GM18502 (cell line): ENCODE results near the gene OR2D2.
"Not testable (repeated sequence)": the region's sequence is repeated elsewhere in the genome, so short reads cannot be mapped to it uniquely, and the experiment has no call there.

Experiments
- ATAC-seq: cut with Tn5 transposase; IDR thresholded peaks from one replicate; pipeline ENCODE4 v1.9.1; 2021; ENCODE audit warnings: mild to moderate bottlenecking; ENCODE audit not compliant: unreplicated experiment, poor library complexity

The OR2D2 gene

DNA sequence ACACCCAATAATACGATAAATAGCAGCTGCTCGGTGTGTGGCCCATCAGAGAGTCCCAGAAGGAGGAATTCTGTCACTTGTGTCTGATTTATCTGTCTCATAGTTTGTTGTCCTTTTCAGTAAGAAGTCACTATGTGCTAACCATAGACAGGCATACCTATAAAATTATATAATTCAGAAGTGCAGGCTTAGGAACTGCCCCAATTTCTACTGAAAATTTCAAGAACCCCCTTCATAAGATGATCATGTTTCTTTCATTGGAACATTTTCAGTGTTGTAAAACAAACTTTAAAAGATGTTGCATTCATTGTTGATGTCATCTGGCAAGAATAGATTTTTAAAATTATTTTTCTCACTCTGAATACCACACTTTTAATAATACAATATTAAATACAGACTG is at the start of gene OR2D2:
TSS of gene OR2D2 (minus strand) at position 101 of the 400 bp plus-strand sequence. CDS start at position 101, 0 bp downstream.
- ATAC-seq, result no peak

DNA sequence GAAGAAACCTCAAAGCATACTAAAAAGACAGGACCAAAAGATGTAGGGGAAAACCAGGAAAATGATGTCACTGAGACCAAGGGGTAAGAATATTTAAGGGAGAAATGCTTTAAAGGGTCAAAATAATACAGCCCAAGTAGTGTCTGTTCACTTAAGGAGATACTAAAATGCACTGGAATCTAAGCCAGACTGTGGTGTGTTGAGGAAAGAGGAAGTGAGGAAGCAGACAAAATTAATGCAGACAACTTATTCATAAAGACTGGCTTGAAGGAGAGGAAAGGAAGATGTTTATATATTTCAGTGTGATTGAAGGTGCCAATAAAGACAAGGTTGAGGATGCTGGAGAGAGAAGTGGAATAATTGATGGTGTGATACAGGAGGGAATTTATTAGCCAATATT is 49.7 kb upstream of the OR2D2 start:
- no peak for ATAC-seq

- ATAC-seq, result no peak
These were observed 39.8 kb upstream of the OR2D2 start for GRCh38 chr11:6932145-6932544.

GRCh38 chr11:6931146-6931713 is 38.9 kb upstream of the OR2D2 start:
- ATAC-seq, result no peak

GRCh38 chr11:6928916-6929315 is 36.6 kb upstream of the OR2D2 start:
- ATAC-seq, result no peak

GRCh38 chr11:6927030-6927617 is 34.8 kb upstream of the OR2D2 start:
- peak; percentile 58 for ATAC-seq

DNA sequence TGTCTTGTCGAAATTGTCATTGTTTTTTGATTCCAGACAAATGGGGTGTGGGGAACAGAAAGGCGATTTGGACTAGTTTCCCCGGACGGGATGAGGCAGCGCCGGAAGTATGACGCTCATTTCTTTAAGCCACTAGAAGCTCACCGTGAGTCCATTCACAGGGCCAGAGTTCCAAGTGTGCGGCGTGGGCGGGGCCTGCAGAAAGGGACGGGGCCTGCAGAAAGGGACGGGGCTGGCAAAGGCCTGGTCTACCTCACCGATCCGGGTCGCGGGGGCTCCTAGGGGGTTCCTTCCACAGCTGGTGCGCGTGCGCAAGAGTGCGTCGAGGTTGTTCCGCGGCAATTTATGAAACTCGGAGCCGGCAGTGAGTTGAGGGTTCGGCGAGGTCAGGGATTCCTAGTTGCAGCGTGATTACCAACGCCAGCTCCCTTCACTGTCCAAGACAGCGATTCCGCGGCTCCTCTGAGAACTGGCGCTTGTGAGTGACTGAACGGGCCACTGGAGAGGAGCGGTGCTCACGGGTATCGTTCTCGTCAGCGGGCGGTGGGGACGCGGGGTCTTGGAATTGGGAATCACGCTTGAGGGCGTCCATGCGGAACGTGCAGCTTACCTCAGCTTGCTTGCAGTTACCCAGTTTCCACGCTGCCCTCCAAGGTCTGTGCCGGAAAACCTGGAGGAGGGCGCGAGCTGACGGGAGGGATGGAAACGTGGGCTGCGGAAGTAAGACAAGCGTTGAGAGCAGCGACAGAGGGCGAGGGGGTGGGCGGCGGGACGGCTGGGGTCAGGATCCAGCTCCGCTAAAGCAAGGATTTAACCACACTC is 34.1 kb upstream of the OR2D2 start, which contains the start of gene ZNF215:
TSS of gene ZNF215 (plus strand) at position 219 of the 822 bp plus-strand sequence. CDS start 5,847 bp downstream, outside the sequence.
- ATAC-seq, result peak; percentile 76

DNA sequence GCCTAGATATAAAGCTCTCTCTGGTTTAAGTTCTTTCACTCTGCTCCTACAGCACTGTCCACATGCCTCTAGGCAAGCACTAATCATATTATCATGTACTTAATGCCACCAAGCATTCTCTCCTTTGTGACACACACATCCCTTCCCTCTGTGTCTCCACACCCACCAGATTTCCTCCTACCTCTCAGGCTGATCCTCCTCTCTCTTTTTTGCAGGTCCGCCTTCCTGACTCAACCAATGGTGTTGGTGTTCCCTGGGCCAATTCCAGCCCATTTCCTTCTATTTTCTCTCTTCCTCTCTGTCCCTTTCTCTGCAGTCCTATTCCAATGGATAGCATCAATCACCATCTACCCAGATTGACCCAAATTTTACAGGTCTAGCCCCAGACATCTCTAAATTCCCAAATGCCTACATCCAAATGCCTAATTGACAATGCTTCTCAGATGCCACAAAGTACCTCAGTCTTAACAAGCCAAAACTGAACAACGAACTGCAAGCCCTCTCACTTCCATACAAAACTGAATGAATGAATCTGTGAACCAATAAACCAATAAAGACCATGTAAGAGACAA is 33.4 kb upstream of the OR2D2 start:
- peak; percentile 22 for ATAC-seq

DNA sequence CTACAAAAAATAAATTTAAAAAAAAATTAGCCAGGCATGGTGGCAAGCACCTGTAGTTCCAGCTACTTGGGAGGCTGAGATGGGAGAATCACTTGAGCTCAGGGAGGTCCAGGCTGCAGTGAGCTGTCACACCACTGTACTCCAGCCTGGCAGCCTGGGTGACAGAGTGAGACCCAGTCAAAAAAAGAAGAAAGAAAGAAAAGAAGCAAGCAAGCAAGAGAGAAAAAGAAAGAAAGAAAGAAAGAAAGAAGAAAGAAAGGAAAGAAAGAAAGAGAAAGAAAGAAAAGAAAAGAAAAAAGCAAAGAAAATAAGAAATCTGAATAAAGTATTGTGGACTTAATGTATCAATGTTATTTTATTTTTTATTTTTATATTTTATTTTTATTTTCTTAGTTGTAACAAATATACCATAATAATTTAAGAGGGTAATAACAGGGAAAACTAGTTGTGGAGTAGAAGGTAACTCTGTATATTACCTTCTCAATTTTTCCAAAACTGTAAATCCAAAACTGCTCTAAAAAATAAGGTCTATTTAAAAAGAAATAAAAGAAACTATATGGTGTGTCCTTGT is 32.8 kb upstream of the OR2D2 start:
- no peak for ATAC-seq

DNA sequence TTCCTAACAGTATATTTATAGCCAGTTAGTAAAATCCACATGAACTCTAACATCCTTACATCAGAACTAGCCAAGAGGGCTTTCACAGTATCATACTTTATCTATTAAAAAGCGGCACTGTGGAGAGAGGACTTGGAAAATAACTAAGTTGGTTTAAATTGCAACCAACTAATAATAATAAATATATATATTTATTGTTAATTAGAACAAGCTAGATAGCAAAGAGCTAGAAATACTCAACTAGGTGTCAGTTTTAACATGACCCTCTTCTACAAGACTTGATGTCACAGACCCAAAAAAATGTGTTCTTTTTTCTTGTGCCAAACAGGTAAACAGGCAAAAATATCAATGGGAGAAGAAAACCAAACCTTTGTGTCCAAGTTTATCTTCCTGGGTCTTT is 28.4 kb upstream of the OR2D2 start, which contains the start of gene OR2D3:
TSS of gene OR2D3 (plus strand) at position 301 of the 400 bp plus-strand sequence. CDS start at position 301, 0 bp downstream.
- no peak for ATAC-seq

- ATAC-seq, result no peak
These were observed 27.4 kb upstream of the OR2D2 start for GRCh38 chr11:6919698-6920097.

GRCh38 chr11:6911948-6912347 is 19.6 kb upstream of the OR2D2 start:
- no peak for ATAC-seq

DNA sequence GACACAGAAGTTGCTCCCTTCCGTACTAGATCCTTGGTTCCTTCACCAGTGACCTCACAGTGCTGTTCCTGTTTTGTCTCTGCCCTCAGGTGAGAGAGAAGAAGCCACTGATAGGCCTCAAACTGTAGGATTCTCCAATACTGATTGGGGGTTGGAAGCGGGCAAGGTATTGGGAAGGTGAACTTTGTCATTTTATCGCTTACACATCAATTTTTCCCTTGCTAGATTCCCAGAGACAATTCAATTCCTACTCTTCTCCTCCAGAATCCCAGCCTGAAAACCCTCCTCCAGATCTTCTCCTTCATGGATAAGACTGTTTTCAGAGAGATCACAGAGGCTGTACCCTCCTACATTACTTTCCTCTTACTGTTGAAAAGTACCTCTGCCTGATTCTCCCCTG is 19.1 kb upstream of the OR2D2 start:
- ATAC-seq, result no peak

DNA sequence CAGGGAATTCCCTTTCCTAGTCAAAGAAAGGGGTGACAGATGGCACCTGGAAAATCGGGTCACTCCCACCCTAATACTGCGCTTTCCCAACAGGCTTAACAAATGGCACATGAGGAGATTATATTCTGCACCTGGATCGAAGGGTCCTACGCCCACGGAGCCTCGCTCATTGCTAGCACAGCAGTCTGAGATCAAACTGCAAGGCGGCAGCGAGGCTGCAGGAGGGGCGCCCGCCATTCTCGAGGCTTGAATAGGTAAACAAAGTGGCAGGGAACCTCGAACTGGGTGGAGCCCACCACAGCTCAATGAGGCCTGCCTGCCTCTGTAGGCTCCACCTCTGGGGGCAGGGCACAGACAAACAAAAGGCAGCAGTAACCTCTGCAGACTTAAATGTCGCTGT is 12.5 kb upstream of the OR2D2 start:
- ATAC-seq, result not testable (repeated sequence)

- no peak for ATAC-seq
These were observed 8.2 kb upstream of the OR2D2 start for GRCh38 chr11:6900327-6900999.

DNA sequence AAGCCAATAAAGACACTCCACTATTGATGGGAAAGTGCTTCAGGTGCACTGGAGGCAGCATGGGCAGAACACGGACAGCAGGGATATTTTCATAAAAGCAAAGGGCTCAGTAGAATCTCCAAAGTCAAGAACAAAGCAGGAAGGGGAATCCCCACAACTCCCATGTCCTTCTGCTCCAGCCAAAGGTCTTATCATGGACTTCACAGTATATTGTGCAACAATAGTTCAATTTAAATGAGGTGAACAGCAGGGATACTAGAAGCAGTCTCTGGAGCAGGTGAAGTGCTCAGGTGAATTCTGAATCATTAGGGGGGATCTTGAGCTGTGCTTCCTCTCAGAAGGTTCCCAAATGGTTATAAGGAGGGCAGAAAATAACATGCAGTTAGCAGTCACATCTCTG is 6.6 kb upstream of the OR2D2 start:
- no peak for ATAC-seq

DNA sequence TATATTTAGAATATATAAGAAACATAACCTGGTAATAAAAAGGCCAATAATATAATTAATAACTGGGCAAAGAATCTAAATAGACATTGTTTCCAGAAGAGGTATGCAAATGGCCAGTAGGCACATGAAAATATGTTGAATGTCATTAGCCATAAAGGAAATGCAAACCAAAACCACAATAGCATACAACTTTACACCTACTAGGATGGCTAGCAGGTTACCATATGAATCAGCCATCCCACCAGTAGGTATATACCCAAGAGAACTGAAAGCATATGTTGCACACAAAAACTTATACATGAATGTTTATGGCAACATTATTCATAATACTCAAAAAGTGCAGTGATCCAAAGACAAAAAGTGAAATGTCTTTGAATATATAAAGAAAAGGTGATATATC is 2.7 kb upstream of the OR2D2 start:
- ATAC-seq, result peak; percentile 97

- no peak for ATAC-seq
These were observed 1.8 kb upstream of the OR2D2 start for GRCh38 chr11:6894097-6894496.

DNA sequence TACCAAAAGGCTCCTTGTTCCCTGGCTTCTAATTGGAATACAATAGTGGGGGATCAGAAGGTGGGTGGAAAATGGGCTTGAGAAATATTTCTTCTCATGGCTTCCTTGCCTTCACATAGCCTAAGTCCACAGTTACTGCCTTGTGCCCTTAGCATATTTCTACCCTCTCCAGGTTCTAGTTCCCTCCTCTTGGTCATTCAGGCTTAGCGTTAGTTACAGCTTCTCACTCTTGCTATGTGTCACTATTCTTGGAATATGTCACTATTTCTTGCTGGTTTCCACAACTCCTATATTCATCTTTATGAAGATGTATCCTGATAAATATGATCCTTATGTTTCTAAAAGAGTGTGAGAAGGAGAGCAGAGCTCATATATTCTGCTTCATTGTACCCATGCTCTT is 2.5 kb downstream of the OR2D2 start:
- peak; percentile 58 for ATAC-seq

- ATAC-seq, result no peak
These were observed 3.5 kb downstream of the OR2D2 start for GRCh38 chr11:6888830-6889229.
